Ovary (tissue), 3 donors: ENCODE data around the gene CLMN.

Experiments used
- EP300 ChIP-seq: sonication (generic); formaldehyde crosslinking; IDR thresholded peaks from one replicate; pipeline ENCODE4 v1.6.1; 2017; ENCODE audit warnings: antibody characterized with exemption
- POLR2A ChIP-seq: fragments of 450-650 bp; IDR thresholded peaks from one replicate; pipeline ENCODE4 v1.6.1; 2017; ENCODE audit warnings: antibody characterized with exemption, mild to moderate bottlenecking, moderate library complexity
- TF ChIP-seq, protein P1 (sequence below), 3 donors: fragments of 450-650 bp in 2 of 3; fragments of 200-600 bp in 1 of 3; IDR thresholded peaks; one replicate each; pipeline versions ENCODE4 v1.5.1 to v1.8.0; 2016 to 2022; ENCODE audit warnings: antibody characterized with exemption in 3 of 3, mild to moderate bottlenecking in 1 of 3
- donor health status: DM: no; HTN: no; CAD: no.

DNA sequence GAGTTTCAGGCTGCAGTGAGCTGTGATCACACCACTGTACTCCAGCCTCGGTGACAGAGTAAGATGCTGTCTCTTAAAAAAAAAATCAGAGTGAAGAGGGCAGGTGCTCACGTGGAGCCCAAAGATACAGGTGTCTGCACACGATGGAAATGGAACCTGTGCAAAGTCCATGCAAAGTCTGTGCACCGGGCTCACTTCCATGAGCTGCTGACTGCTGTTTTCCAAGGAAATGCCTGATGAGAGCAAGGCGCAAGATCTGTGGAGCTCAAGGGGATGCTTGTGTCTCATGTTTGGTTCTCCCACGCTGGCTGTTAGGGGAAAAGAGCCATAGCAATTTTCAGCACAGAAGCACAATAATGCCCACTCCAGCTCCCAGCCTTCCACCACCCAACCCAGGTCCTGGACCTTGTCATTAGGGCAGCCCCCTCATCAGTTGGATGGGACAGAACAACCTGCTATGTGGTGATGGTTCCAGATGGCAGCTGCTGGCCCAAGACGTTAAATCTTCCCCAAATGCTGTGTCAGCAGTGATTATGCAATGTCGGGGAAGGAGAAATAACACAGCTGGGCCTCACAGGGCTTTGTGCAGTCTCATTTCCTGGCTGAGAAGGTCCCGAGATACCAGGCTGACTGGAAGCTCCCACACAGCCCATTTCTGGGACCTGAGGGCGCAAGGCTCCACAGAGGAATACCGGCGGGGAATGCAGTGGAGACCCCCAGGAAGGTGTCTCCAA lies 134.5 kb downstream of the CLMN start:
- TF ChIP-seq, protein P1, sequence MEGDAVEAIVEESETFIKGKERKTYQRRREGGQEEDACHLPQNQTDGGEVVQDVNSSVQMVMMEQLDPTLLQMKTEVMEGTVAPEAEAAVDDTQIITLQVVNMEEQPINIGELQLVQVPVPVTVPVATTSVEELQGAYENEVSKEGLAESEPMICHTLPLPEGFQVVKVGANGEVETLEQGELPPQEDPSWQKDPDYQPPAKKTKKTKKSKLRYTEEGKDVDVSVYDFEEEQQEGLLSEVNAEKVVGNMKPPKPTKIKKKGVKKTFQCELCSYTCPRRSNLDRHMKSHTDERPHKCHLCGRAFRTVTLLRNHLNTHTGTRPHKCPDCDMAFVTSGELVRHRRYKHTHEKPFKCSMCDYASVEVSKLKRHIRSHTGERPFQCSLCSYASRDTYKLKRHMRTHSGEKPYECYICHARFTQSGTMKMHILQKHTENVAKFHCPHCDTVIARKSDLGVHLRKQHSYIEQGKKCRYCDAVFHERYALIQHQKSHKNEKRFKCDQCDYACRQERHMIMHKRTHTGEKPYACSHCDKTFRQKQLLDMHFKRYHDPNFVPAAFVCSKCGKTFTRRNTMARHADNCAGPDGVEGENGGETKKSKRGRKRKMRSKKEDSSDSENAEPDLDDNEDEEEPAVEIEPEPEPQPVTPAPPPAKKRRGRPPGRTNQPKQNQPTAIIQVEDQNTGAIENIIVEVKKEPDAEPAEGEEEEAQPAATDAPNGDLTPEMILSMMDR (IDR thresholded peaks at IDR 0.05): no peak
- TF ChIP-seq EP300 (peak; percentile 14), POLR2A (no peak)
